ENCODE data around the gene ZFP82. TPM values are rescaled to one million over a fixed set of nuclear protein-coding genes. Genes with fewer than 3 reads are reported as not detected.

The ZFP82 gene
- total and polyA plus RNA-seq, 2 donors (not counting 1 experiment from before 2014, with no cell fraction given), result 5.6 to 9.2 TPM

GRCh38 chr19:36449059-36449670, 30.7 kb upstream of the ZFP82 start:
- H3K79me2 ChIP-seq (ENCODE audit: control insufficient read depth, insufficient read depth, low read length), result no peaks in the 10 kb centered on the region
- TF ChIP-seq EZH2 (IDR thresholded peaks at IDR 0.05; ENCODE audit: low read length, missing control alignments), result no peak
- no peak for TF ChIP-seq CTCF (conservative IDR thresholded peaks at IDR 0.05 in 1 of 2, IDR thresholded peaks at IDR 0.05 in 1 of 2; ENCODE audit: low read depth in 1 of 2, low read length in 2 of 2)
- H4K20me1 ChIP-seq (ENCODE audit: control insufficient read depth, extremely low read depth, insufficient read depth, low read length), result no peaks in the 10 kb centered on the region
- no peak overlapping the region for H2AFZ ChIP-seq (ENCODE audit: low read length)
- H3K4me2 ChIP-seq (ENCODE audit: extremely low read depth, insufficient read depth, low read length), result no peak overlapping the region
- H3K4me3 ChIP-seq (replicated peaks in 1 of 4; ENCODE audit: control extremely low read depth in 1 of 4, insufficient read depth in 1 of 4, low read depth in 3 of 4, low read length in 4 of 4), result no peak overlapping the region
- H3K27me3 ChIP-seq (ENCODE audit: control insufficient read depth, insufficient read depth, low read length), result no peaks in the 10 kb centered on the region
- H3K36me3 ChIP-seq (ENCODE audit: control insufficient read depth, insufficient read depth, low read length), result no peaks in the 10 kb centered on the region
- no peaks in the 10 kb centered on the region for H3K4me1 ChIP-seq (ENCODE audit: control insufficient read depth, extremely low read depth, insufficient read depth, low read length)
- DNase-seq (ENCODE audit: low read depth in 2 of 2), result no peak
- no peaks in the 10 kb centered on the region for H3K9me3 ChIP-seq (ENCODE audit: control insufficient read depth, insufficient read depth, low read depth, low read length)
- no peak overlapping the region for H3K27ac ChIP-seq (ENCODE audit: insufficient read depth, low read length)
- no peak overlapping the region for H3K9ac ChIP-seq (ENCODE audit: insufficient read depth, low read length)

- no peak overlapping the region for H2AFZ ChIP-seq (ENCODE audit: low read length)
- no peaks in the 10 kb centered on the region for H3K36me3 ChIP-seq (ENCODE audit: control insufficient read depth, insufficient read depth, low read length)
- no peak overlapping the region for H3K27ac ChIP-seq (ENCODE audit: insufficient read depth, low read length)
- no peak overlapping the region for H3K4me2 ChIP-seq (ENCODE audit: extremely low read depth, insufficient read depth, low read length)
- H3K79me2 ChIP-seq (ENCODE audit: control insufficient read depth, insufficient read depth, low read length), result no peaks in the 10 kb centered on the region
- no peak for DNase-seq (ENCODE audit: low read depth in 2 of 2)
- H3K27me3 ChIP-seq (ENCODE audit: control insufficient read depth, insufficient read depth, low read length), result no peaks in the 10 kb centered on the region
- H3K4me1 ChIP-seq (ENCODE audit: control insufficient read depth, extremely low read depth, insufficient read depth, low read length), result no peaks in the 10 kb centered on the region
- no peak overlapping the region for H3K9ac ChIP-seq (ENCODE audit: insufficient read depth, low read length)
- H4K20me1 ChIP-seq (ENCODE audit: control insufficient read depth, extremely low read depth, insufficient read depth, low read length), result no peaks in the 10 kb centered on the region
- H3K4me3 ChIP-seq (replicated peaks in 1 of 4; ENCODE audit: control extremely low read depth in 1 of 4, insufficient read depth in 1 of 4, low read depth in 3 of 4, low read length in 4 of 4), result no peak overlapping the region
- H3K9me3 ChIP-seq (ENCODE audit: control insufficient read depth, insufficient read depth, low read depth, low read length), result no peaks in the 10 kb centered on the region
- TF ChIP-seq EZH2 (IDR thresholded peaks at IDR 0.05; ENCODE audit: low read length, missing control alignments), result no peak
- TF ChIP-seq CTCF (conservative IDR thresholded peaks at IDR 0.05 in 1 of 2, IDR thresholded peaks at IDR 0.05 in 1 of 2; ENCODE audit: low read depth in 1 of 2, low read length in 2 of 2), result no peak
These were observed 22.9 kb upstream of the ZFP82 start for GRCh38 chr19:36441339-36441738.

GRCh38 chr19:36436531-36436930, 18.1 kb upstream of the ZFP82 start:
- Histone ChIP-seq H3K27me3 (ENCODE audit: control insufficient read depth, insufficient read depth, low read length) (no peaks in the 10 kb centered on the region), H3K4me2 (ENCODE audit: extremely low read depth, insufficient read depth, low read length) (no peak overlapping the region), H3K36me3 (ENCODE audit: control insufficient read depth, insufficient read depth, low read length) (no peaks in the 10 kb centered on the region), H3K27ac (ENCODE audit: insufficient read depth, low read length) (no peak overlapping the region), H3K9ac (ENCODE audit: insufficient read depth, low read length) (no peak overlapping the region), H4K20me1 (ENCODE audit: control insufficient read depth, extremely low read depth, insufficient read depth, low read length) (no peaks in the 10 kb centered on the region), H3K9me3 (ENCODE audit: control insufficient read depth, insufficient read depth, low read depth, low read length) (no peaks in the 10 kb centered on the region), H2AFZ (ENCODE audit: low read length) (no peak overlapping the region), H3K4me3 (replicated peaks in 1 of 4; ENCODE audit: control extremely low read depth in 1 of 4, insufficient read depth in 1 of 4, low read depth in 3 of 4, low read length in 4 of 4) (no peak overlapping the region), H3K4me1 (ENCODE audit: control insufficient read depth, extremely low read depth, insufficient read depth, low read length) (no peaks in the 10 kb centered on the region), H3K79me2 (ENCODE audit: control insufficient read depth, insufficient read depth, low read length) (no peaks in the 10 kb centered on the region)
- no peak for TF ChIP-seq EZH2 (IDR thresholded peaks at IDR 0.05; ENCODE audit: low read length, missing control alignments)
- TF ChIP-seq CTCF (conservative IDR thresholded peaks at IDR 0.05 in 1 of 2, IDR thresholded peaks at IDR 0.05 in 1 of 2; ENCODE audit: low read depth in 1 of 2, low read length in 2 of 2), result no peak
- no peak for DNase-seq (ENCODE audit: low read depth in 2 of 2)
